ENCODE results near the gene FAU.

Gene FAU

DNA sequence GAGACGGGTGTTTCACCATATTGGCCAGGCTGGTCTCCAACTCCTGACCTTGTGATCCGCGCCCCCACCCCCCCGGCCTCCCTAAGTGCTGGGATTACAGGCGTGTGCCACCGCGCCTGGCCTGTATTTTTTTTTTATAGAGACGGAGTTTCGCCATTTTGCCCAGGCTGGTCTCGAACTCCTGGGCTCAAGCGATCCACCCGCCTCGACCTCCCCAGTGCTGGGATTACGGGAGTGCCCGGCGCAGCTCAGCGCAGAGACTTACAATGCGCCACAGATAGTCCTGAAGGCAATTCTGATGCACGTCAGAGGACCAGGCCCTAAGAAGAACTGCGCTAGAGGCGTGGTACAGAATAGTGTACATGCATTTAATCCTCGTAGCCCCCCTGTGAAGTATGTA is 26.5 kb downstream of the FAU start:
- intact Hi-C loops (cut with DNase I), result no loop called here
- DNase-seq, result no peak

DNA sequence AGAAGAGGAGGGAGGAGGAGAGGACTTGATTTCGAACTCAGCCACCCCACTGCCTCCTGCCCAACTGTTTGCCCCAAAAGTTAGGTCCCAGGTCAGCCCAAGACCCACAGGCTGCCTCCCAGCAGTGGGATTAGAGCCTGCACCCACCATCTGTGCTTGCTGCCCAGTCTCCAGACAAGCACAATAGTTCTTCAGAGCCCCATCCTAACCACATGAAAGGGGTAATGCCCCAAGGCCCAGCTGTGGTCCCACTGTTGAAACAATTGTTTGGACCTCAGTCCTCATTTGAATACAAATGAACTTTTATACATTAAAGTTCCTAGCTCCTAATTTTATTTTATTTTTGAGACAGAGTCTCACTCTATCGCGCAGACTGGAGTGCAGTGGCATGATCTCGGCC is 31.3 kb downstream of the FAU start:
- intact Hi-C loops (cut with DNase I), result no loop called here
- peak in 30 of 42 donors; percentile 16 to 76 (median 51) for DNase-seq

DNA sequence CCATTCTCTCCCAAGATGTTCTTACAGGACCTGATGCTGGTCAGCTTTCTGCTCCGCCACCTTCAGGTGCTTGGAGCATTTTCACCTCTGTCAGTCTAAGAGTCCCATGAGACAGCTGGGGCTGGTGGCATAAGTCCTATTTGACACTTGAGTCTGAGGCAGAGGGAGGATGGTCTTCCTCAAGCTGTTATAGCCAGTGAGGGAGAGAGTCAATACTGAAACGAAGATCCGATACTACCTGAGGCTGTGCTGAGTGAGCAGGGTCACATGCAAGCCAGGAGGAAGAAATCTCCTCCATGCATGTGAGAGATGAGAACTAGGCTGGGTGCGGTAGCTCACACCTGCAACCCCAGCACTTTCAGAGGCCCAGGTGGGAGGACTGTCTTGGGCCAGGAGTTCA is 32.3 kb downstream of the FAU start:
- intact Hi-C loops (cut with DNase I), result no loop called here
- no peak for DNase-seq

DNA sequence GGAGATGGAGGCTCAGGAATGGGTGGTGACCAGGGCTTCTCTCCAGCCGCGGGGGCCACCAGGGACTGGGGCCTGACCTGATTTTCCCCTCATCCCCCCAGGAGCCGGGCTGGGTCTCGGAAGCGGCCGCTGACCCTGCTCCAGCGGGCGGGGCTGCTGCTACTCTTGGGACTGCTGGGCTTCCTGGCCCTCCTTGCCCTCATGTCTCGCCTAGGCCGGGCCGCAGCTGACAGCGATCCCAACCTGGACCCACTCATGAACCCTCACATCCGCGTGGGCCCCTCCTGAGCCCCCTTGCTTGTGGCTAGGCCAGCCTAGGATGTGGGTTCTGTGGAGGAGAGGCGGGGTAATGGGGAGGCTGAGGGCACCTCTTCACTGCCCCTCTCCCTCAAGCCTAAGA is 34.1 kb downstream of the FAU start:
- no peak for DNase-seq
- intact Hi-C loops (cut with DNase I), result no loop called here

DNA sequence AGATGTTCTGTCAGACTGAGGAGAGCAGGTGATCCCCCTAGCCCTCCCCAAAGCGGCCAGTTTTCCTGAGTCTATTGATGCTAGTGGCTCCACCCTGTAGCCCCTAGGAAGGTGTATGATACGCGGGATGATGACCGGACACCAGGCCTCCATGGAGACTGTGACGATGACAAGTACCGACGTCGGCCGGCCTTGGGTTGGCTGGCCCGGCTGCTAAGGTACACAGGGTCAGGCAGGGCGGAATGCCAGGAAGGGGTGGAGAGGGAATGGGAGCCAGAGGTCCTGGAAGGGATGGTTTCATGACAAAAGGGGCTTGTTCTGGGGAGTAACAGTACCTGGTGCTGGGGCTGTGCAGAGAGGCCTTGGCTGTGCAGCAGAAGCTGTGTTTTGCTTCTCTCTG is 34.7 kb downstream of the FAU start:
- no peak for DNase-seq
- intact Hi-C loops (cut with DNase I), result no loop called here

DNA sequence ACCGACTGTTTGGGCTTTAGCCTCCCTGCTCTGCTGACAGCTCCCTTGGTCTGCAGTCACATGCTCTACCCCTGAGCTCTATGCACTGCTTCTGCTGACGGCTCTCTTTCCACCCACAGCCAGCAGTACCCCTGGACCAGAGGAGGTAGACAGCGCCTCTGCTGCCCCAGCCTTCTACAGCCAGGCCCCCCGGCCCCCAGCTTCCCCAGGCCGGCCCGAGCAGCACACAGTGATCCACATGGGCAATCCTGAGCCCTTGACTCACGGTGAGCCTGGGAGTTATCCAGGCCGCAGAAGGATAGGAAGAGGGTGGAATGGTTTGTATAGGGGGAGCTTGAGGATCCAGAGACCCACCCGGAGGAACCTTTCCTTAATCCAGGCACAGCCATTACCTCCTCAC is 35.1 kb downstream of the FAU start:
- intact Hi-C loops (cut with DNase I), result no loop called here
- DNase-seq, result no peak

DNA sequence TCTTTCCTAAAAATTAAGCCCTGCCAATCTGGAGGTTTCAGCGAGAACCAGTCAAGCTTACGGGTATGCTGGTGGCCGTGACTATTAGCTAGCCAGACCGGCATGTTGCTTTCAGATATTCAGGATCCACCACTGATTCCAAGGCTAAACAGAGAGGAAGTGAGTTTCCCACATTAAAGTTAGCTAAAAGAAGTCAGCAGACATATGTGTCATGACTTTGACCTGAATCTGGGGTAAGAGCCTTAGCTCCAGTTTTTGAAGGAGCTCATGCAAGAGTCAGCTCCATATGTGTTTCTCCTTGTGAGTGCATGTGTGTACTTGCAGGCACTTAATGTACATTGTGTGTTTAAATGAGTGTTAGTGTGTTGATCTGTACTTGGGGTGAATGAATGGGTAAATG is 36.5 kb downstream of the FAU start:
- no peak for DNase-seq
- intact Hi-C loops (cut with DNase I), result loop anchor here (2.0 kb wide), 1 partner anchor 31 kb away; the partner anchor contains the start of gene ZNHIT2

DNA sequence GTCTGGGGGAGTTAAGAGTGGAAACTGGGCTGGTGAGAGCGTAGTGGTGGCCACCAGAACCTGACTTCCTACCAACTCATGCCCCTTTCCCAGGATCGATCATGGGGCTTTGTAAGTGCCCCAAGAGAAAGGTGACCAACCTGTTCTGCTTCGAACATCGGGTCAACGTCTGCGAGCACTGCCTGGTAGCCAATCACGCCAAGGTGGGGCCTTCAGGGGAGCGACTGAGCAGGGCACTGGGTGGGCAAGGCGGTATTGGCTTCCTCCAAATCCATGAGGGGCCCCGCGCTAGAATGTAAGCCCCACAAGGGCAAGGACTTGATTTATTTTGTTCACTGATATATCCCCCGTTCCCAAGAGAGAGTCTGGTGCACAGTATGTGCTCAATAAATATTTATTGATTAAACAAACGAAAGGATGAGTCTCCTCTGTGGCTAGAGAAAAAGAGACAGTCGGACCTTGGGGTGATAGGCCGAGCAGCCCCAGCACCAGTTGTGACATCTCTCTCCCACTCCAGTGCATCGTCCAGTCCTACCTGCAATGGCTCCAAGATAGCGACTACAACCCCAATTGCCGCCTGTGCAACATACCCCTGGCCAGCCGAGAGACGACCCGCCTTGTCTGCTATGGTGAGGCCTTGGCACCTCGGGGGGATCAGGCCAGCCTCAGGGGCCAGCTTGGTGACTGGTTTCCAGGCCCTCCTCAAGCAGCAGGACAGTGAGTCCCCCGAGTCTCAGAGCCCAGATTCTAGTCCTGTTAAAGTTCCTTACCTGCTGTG is 37.1 kb downstream of the FAU start:
- intact Hi-C loops (cut with DNase I), result loop anchor here (1.0 to 2.0 kb wide), 2 partner anchors 12 to 32 kb away; partner anchors contain the start of genes VPS51 and ZNHIT2
- no peak for DNase-seq

DNA sequence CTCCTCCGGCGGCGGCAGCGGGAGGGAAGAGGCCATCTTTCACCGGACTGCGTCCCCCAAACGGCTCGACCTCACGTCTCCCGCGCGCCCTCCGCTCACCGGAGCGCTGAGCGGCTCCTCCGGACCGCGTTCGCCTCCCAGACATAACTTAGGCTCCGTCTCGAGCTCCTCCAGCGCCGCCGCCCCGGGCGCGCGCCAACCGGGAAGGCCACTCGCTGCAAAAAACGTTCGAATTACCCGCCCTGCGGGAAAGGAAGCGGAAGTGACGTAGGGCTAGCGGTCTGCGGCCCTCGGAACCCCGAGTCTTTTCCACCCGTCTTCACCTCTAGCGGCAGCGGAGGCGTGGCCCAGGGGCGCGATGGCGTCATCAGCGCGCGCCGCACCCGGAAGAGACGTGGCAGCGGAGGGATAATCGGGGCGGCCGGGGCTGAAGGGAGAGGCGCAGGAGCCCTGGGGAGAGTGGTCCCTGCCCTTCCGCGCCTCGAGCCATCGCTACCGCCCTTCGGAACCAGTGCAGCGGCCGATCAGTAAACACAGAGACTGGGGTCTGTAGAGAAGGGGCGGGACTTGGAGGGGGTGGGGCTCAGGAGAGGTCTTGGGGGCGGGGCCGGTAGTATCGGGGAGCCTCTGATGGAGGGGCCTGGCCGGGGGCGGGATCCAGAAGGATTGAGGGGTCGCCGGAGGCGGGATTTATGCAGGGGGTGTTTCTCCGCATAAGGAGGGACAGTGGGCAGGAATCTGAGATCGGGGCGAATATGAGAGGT is 37.9 kb downstream of the FAU start, which contains the start of the genes CDCA5 and ZFPL1:
TSS of gene CDCA5 (minus strand) at position 207 of the 764 bp plus-strand sequence. CDS start at position 145, 62 bp downstream.
TSS of gene ZFPL1 (plus strand) at position 389 of the 764 bp plus-strand sequence. CDS start 477 bp downstream, outside the sequence.
- intact Hi-C loops (cut with DNase I), result loop anchor here (1.0 to 2.0 kb wide), 2 partner anchors 12 to 33 kb away; partner anchors contain the start of genes VPS51 and ZNHIT2
- peak; percentile 93 to 99 (median 98) for DNase-seq

DNA sequence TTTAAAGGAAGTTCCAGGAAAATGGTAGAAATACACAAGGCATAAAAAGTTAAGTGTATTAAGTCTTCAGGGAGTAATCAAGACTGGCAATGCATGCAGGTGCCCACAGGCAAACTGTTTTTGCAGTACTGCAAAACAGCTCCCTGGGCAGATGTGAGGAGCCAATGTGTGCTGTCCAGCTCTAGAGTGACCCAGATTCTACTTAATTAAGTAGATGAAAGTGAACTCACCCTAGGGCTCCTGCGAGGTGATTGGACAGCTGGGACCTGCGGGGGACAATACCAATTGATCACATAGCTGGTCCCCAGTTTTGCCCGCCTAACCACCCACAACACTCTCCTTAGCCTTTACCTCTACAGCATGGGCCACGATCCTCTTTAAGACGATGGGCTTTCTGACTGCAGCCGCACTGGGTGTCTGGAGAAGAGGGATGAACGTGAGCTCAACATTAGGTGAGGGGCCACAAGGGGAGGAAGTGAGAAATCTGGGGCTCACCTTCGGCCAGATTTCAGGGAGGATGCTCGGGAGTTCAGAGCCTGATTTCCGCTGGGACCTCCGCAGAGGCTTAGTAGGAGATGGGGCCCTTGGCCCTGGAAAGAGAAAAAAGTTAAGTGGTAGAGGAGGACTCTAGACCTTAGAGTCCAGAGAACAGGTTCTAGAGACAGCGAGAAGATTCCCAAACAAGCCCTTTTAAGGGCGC is 38.6 kb downstream of the FAU start:
- DNase-seq, result no peak
- intact Hi-C loops (cut with DNase I), result no loop called here

DNA sequence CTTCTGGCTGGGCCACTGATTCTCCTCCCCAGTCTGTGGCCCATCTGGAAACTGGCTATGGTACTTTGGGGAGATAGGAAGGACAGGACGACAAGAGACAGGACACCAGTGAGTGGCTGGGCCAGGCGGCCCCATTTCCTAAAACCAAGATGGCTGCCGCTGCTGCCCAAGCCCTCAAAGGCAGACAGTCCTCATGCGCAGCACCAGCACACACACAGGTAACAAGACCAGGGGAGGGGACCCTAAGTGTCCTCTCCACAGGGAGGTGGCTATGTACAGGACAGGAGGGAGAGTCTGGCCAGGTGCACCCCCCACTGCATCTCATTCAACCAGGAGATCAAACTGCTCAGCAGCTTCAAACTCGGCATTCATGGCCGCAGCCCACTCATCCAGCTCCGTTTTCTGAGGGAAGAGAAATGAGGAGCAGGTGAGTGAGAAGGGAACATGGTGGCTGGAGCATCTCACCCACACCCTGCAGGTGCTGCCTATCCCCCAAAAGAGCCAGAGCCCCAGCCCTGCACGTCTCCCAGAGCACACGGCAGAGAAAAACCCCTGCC is 43.1 kb downstream of the FAU start:
- intact Hi-C loops (cut with DNase I), result no loop called here
- no peak for DNase-seq

DNA sequence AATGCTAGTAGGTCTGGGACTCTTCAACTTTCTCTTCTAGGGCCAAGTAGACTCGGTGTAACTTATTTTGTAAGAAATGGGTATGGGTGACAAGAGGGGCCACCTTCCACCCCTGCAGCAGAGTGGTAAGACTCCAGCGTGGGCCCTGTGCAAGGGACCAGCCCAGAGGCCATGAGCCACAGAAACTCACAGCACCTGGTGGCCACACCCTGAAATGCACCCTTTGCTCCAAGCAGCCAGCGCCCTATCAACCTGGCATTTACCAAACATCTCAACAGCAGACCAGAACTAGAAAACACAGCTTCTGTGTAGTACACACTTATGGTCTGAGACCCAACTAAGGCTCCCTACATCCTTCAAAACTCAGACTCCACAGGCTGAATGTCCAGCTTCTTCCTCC is 43.8 kb downstream of the FAU start:
- no peak for DNase-seq
- intact Hi-C loops (cut with DNase I), result no loop called here

DNA sequence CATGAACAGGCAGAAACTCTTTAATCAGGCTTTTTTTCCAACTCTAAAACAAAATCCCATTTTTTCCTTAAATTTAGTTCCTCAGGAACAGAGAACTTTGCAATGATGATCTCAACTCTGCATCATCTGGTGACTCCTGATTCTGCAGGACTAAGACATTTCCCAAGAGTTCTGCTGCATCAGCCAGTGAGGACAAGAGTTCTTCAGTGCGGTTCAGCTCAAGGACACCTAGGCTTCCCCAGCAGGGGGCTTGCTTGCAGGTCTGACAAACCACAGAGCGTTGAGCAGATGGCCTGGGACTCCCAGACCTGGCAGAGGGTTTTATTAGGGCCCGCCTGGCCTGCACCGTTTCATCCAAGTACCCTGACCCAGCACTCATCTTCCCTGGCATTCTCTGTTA is 44.5 kb downstream of the FAU start:
- intact Hi-C loops (cut with DNase I), result no loop called here
- no peak for DNase-seq

DNA sequence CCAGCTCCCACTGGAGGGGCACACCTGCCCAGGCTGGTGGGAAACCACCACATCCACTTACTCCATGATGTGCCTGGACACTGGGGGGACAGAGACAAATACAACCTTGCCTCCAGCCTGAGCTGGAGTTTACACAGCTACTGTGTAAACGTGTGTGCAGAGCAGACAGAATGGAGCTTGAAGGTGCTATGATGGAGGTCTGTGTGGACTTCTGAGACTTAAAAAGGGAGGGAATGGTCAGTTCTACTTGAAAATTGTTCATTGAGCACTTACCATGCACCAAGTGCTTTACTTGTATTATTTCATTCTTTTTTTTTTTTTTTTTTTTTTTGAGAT is 49.3 kb downstream of the FAU start:
- intact Hi-C loops (cut with DNase I), result no loop called here
- no peak for DNase-seq

DNA sequence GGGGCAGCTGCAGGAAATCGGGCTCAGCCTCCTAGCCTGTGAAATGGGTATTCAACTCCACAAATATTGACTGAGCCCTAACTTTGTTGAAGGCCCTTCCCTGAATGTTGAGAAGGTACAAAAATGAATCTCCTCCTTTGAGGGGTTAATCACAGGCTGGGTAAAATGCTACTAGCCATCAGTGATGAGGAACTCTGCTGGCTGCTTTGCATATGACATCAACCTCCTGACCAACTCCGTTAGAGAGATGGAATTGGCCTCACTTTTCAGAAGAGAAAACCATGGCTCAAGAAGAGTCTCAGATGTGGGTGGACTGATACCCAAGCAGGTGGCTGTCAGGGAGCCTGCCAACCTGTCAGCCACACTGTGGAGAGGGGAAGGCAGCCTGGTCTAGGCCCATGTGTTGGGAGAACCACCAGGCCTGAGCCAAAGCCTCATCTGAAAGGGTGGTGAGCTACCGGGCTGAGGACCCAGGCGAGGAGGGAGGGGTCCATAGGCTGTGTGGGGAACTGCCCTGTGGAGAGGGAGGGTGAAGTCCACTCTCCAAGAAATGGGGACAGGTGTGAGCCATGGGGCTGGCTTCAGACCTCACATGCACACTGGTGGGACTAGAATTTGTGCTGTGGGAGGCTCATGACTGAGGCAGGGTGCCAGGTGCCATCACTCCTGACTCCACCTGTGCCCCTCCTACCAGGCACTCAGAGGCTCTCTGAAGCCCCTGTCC is 49.9 kb downstream of the FAU start:
- no peak for DNase-seq
- intact Hi-C loops (cut with DNase I), result no loop called here
